GM18858 (cell line): ENCODE measurements around the gene IFI16.

Experiments used
- ATAC-seq: cut with Tn5 transposase; IDR thresholded peaks from one replicate; pipeline ENCODE4 v1.9.1; 2021; ENCODE audit not compliant: unreplicated experiment

IFI16 gene

GRCh38 chr1:159055181-159055641 lies 45.5 kb downstream of the IFI16 start:
- ATAC-seq: no peak

GRCh38 chr1:159056069-159056698 lies 46.5 kb downstream of the IFI16 start:
- no peak for ATAC-seq

GRCh38 chr1:159058751-159059150 lies 49.0 kb downstream of the IFI16 start:
- ATAC-seq: no peak

GRCh38 chr1:159065106-159065505 lies 55.4 kb downstream of the IFI16 start:
- ATAC-seq: no peak

GRCh38 chr1:159066108-159066507 lies 56.4 kb downstream of the IFI16 start:
- ATAC-seq: no peak

GRCh38 chr1:159067699-159068621 lies 58.3 kb downstream of the IFI16 start:
- peak; percentile 85 for ATAC-seq

GRCh38 chr1:159068886-159069285 lies 59.2 kb downstream of the IFI16 start:
- ATAC-seq: no peak

GRCh38 chr1:159071970-159072582 lies 62.4 kb downstream of the IFI16 start:
- ATAC-seq: no peak

GRCh38 chr1:159076438-159077119 lies 66.9 kb downstream of the IFI16 start, which contains the start of gene AIM2:
AIM2 (minus strand) TSS chr1:159076766; CDS start chr1:159073499, 3,267 bp downstream.
- peak; percentile 79 for ATAC-seq

- ATAC-seq: peak; percentile 64
Measured at GRCh38 chr1:159077120-159077961, 67.6 kb downstream of the IFI16 start.

- ATAC-seq: no peak
Measured at GRCh38 chr1:159079525-159079924, 69.8 kb downstream of the IFI16 start.

- ATAC-seq: no peak
Measured at GRCh38 chr1:159081626-159082025, 71.9 kb downstream of the IFI16 start.

- no peak for ATAC-seq
Measured at GRCh38 chr1:159083013-159083412, 73.3 kb downstream of the IFI16 start.

GRCh38 chr1:159084152-159084551 lies 74.4 kb downstream of the IFI16 start:
- ATAC-seq: no peak

- ATAC-seq: no peak
Measured at GRCh38 chr1:159084867-159085266, 75.2 kb downstream of the IFI16 start.

GRCh38 chr1:159088050-159088449 lies 78.3 kb downstream of the IFI16 start:
- no peak for ATAC-seq

GRCh38 chr1:159088546-159089183 lies 79.0 kb downstream of the IFI16 start:
- no peak for ATAC-seq

- ATAC-seq: no peak
Measured at GRCh38 chr1:159089184-159089791, 79.6 kb downstream of the IFI16 start.
